Measurements from ENCODE around the gene RBM24. TPM values are rescaled to one million over a fixed set of nuclear protein-coding genes. Genes with fewer than 3 reads are reported as not detected.

Gene RBM24
- total and polyA plus RNA-seq, 2 donors (not counting 1 experiment from before 2014, with no cell fraction given) = 2.5 TPM

DNA sequence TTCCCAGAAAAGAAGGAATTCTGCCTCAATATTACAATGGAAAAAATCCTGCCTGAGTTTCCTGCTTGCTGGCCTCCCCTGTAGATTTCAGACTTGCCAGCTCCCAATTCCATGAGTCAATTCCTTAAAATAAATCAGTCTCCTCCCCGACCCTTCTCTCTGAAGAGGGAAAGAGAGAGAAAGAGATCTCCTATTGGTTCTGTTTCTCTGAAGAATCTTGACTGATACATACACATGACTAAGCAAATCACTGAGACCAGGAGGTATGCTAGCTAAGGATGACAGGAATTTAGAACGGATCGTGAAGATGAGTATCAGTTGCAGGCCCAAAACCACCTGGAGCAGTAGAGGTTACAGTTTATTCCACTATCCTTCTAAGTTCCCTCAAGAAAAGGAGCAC lies 11.3 kb upstream of the RBM24 start:
- TF ChIP-seq, protein P1, sequence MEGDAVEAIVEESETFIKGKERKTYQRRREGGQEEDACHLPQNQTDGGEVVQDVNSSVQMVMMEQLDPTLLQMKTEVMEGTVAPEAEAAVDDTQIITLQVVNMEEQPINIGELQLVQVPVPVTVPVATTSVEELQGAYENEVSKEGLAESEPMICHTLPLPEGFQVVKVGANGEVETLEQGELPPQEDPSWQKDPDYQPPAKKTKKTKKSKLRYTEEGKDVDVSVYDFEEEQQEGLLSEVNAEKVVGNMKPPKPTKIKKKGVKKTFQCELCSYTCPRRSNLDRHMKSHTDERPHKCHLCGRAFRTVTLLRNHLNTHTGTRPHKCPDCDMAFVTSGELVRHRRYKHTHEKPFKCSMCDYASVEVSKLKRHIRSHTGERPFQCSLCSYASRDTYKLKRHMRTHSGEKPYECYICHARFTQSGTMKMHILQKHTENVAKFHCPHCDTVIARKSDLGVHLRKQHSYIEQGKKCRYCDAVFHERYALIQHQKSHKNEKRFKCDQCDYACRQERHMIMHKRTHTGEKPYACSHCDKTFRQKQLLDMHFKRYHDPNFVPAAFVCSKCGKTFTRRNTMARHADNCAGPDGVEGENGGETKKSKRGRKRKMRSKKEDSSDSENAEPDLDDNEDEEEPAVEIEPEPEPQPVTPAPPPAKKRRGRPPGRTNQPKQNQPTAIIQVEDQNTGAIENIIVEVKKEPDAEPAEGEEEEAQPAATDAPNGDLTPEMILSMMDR (conservative IDR thresholded peaks at IDR 0.05 in 1 of 2, IDR thresholded peaks at IDR 0.05 in 1 of 2; ENCODE audit: low read depth in 1 of 2, low read length in 2 of 2) = no peak
- TF ChIP-seq EZH2 (IDR thresholded peaks at IDR 0.05; ENCODE audit: low read length, missing control alignments) = no peak
- H3K9ac ChIP-seq (ENCODE audit: insufficient read depth, low read length) = no peak overlapping the region

DNA sequence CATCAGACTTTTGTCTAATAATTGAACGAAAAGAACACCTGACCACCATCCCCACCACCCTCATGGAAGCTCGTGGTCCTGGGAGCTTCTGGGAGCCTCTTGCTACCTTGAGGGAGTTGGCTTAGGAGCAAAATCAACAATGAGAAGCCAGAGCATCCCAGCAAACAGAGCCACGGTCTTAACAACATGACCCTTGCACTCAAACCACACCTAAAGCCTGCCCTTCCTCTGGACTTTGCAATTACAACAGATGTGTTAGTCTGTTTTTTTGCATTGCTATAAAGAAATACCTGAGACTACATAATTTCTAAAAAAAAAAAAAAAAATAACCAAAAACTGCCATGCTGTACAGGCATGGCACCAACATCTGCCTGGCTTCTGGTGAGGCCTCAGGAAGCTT lies 9.5 kb upstream of the RBM24 start:
- no peak overlapping the region for H3K9ac ChIP-seq (ENCODE audit: insufficient read depth, low read length)
- H3K4me2 ChIP-seq (ENCODE audit: extremely low read depth, insufficient read depth, low read length) = no peak overlapping the region
- no peaks in the 10 kb centered on the region for H3K9me3 ChIP-seq (ENCODE audit: control insufficient read depth, insufficient read depth, low read depth, low read length)
- TF ChIP-seq, protein P1 (conservative IDR thresholded peaks at IDR 0.05 in 1 of 2, IDR thresholded peaks at IDR 0.05 in 1 of 2; ENCODE audit: low read depth in 1 of 2, low read length in 2 of 2) = no peak
- TF ChIP-seq EZH2 (IDR thresholded peaks at IDR 0.05; ENCODE audit: low read length, missing control alignments) = no peak
- no peaks in the 10 kb centered on the region for H3K4me1 ChIP-seq (ENCODE audit: control insufficient read depth, extremely low read depth, insufficient read depth, low read length)
- H3K4me3 ChIP-seq (replicated peaks in 1 of 4; ENCODE audit: control extremely low read depth in 1 of 4, insufficient read depth in 1 of 4, low read depth in 3 of 4, low read length in 4 of 4) = no peak overlapping the region
- H3K79me2 ChIP-seq (ENCODE audit: control insufficient read depth, insufficient read depth, low read length) = no peaks in the 10 kb centered on the region
- H3K27me3 ChIP-seq (ENCODE audit: control insufficient read depth, insufficient read depth, low read length) = no peaks in the 10 kb centered on the region
- H4K20me1 ChIP-seq (ENCODE audit: control insufficient read depth, extremely low read depth, insufficient read depth, low read length) = no peaks in the 10 kb centered on the region
- no peak overlapping the region for H2AFZ ChIP-seq (ENCODE audit: low read length)
- no peak for DNase-seq (ENCODE audit: low read depth in 2 of 2)
- no peak overlapping the region for H3K27ac ChIP-seq (ENCODE audit: insufficient read depth, low read length)
- H3K36me3 ChIP-seq (ENCODE audit: control insufficient read depth, insufficient read depth, low read length) = no peaks in the 10 kb centered on the region

More for the DNA sequence above, 11.3 kb upstream of the RBM24 start:
- no peaks in the 10 kb centered on the region for H3K4me1 ChIP-seq (ENCODE audit: control insufficient read depth, extremely low read depth, insufficient read depth, low read length)
- no peak overlapping the region for H2AFZ ChIP-seq (ENCODE audit: low read length)
- H3K9me3 ChIP-seq (ENCODE audit: control insufficient read depth, insufficient read depth, low read depth, low read length) = no peaks in the 10 kb centered on the region
- DNase-seq (ENCODE audit: low read depth in 2 of 2) = peak in 1 of 2 donors; percentile 89
- H3K36me3 ChIP-seq (ENCODE audit: control insufficient read depth, insufficient read depth, low read length) = no peaks in the 10 kb centered on the region
- H3K27me3 ChIP-seq (ENCODE audit: control insufficient read depth, insufficient read depth, low read length) = no peaks in the 10 kb centered on the region
- no peaks in the 10 kb centered on the region for H3K79me2 ChIP-seq (ENCODE audit: control insufficient read depth, insufficient read depth, low read length)
- H3K4me2 ChIP-seq (ENCODE audit: extremely low read depth, insufficient read depth, low read length) = no peak overlapping the region
- no peaks in the 10 kb centered on the region for H4K20me1 ChIP-seq (ENCODE audit: control insufficient read depth, extremely low read depth, insufficient read depth, low read length)
- H3K4me3 ChIP-seq (replicated peaks in 1 of 4; ENCODE audit: control extremely low read depth in 1 of 4, insufficient read depth in 1 of 4, low read depth in 3 of 4, low read length in 4 of 4) = no peak overlapping the region
- H3K27ac ChIP-seq (ENCODE audit: insufficient read depth, low read length) = no peak overlapping the region

DNA sequence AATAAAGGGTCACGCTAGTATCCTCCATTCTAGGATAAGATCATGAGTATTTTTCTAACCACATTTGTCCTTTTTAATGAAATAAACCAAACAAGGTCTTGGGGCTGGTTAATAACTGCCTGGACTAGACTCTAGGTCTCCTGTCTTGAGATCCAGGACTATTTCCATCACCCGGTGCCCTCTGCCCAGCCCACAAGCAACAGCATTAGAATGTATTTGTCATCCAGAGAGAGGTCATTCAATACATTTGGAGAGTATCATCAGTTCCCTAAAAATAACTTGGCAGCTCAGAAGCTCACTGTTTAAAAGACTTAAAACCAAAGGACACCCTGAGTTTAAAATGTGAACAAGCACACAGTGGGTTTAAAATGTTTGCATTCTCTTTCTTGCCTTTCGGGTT lies 4.4 kb upstream of the RBM24 start:
- Histone ChIP-seq H3K4me3 (replicated peaks in 1 of 4; ENCODE audit: control extremely low read depth in 1 of 4, insufficient read depth in 1 of 4, low read depth in 3 of 4, low read length in 4 of 4) (no peak overlapping the region), H4K20me1 (ENCODE audit: control insufficient read depth, extremely low read depth, insufficient read depth, low read length) (no peaks in the 10 kb centered on the region), H3K79me2 (ENCODE audit: control insufficient read depth, insufficient read depth, low read length) (no peaks in the 10 kb centered on the region), H3K9me3 (ENCODE audit: control insufficient read depth, insufficient read depth, low read depth, low read length) (no peaks in the 10 kb centered on the region), H3K9ac (ENCODE audit: insufficient read depth, low read length) (no peak overlapping the region), H3K27me3 (ENCODE audit: control insufficient read depth, insufficient read depth, low read length) (no peaks in the 10 kb centered on the region), H3K27ac (ENCODE audit: insufficient read depth, low read length) (no peak overlapping the region), H2AFZ (ENCODE audit: low read length) (no peak overlapping the region), H3K4me2 (ENCODE audit: extremely low read depth, insufficient read depth, low read length) (no peak overlapping the region), H3K4me1 (ENCODE audit: control insufficient read depth, extremely low read depth, insufficient read depth, low read length) (peaks cover 5% of the 10 kb centered on the region), H3K36me3 (ENCODE audit: control insufficient read depth, insufficient read depth, low read length) (no peaks in the 10 kb centered on the region)
- no peak for TF ChIP-seq EZH2 (IDR thresholded peaks at IDR 0.05; ENCODE audit: low read length, missing control alignments)
- TF ChIP-seq, protein P1 (conservative IDR thresholded peaks at IDR 0.05 in 1 of 2, IDR thresholded peaks at IDR 0.05 in 1 of 2; ENCODE audit: low read depth in 1 of 2, low read length in 2 of 2) = no peak
- peak in 1 of 2 donors; percentile 52 for DNase-seq (ENCODE audit: low read depth in 2 of 2)
